Raji (cell line): Measurements from ENCODE around the gene LRMDA.

Experiments used
- POLR2A ChIP-seq: IDR thresholded peaks from 2 replicates; pipeline ENCODE4 v1.6.1; 2011; ENCODE audit warnings: low read depth, low read length, control low read depth; ENCODE audit not compliant: insufficient read depth

Gene LRMDA

GRCh38 chr10:76301211-76301610 lies 869.8 kb downstream of the LRMDA start:
- no peak for TF ChIP-seq POLR2A

- TF ChIP-seq POLR2A = no peak
Measured at GRCh38 chr10:76301950-76302349, 870.5 kb downstream of the LRMDA start.

- no peak for TF ChIP-seq POLR2A
Measured at GRCh38 chr10:76302481-76302880, 871.1 kb downstream of the LRMDA start.

GRCh38 chr10:76302961-76303630 lies 871.7 kb downstream of the LRMDA start:
- TF ChIP-seq POLR2A = no peak

- TF ChIP-seq POLR2A = no peak
Measured at GRCh38 chr10:76303682-76304316, 872.4 kb downstream of the LRMDA start.

- TF ChIP-seq POLR2A = no peak
Measured at GRCh38 chr10:76305930-76306615, 874.6 kb downstream of the LRMDA start.

GRCh38 chr10:76306856-76307255 lies 875.4 kb downstream of the LRMDA start:
- TF ChIP-seq POLR2A = no peak

GRCh38 chr10:76309070-76309469 lies 877.6 kb downstream of the LRMDA start:
- TF ChIP-seq POLR2A = no peak

- TF ChIP-seq POLR2A = no peak
Measured at GRCh38 chr10:76309741-76310587, 878.5 kb downstream of the LRMDA start.

- no peak for TF ChIP-seq POLR2A
Measured at GRCh38 chr10:76310588-76311080, 879.2 kb downstream of the LRMDA start.

GRCh38 chr10:76311752-76312636 lies 880.6 kb downstream of the LRMDA start:
- TF ChIP-seq POLR2A = no peak

GRCh38 chr10:76315240-76315639 lies 883.8 kb downstream of the LRMDA start:
- TF ChIP-seq POLR2A = no peak

- no peak for TF ChIP-seq POLR2A
Measured at GRCh38 chr10:76316234-76316633, 884.8 kb downstream of the LRMDA start.

- no peak for TF ChIP-seq POLR2A
Measured at GRCh38 chr10:76317078-76317477, 885.7 kb downstream of the LRMDA start.
